GM21576 (cell line): ENCODE results near the gene PLAAT3.
"Not testable (repeated sequence)": the region's sequence is repeated elsewhere in the genome, so short reads cannot be mapped to it uniquely, and the experiment has no call there.

ENCODE experiments used
- ATAC-seq: cut with Tn5 transposase; IDR thresholded peaks from one replicate; pipeline ENCODE4 v1.9.1; 2021; ENCODE audit warnings: mild to moderate bottlenecking, moderate library complexity; ENCODE audit not compliant: unreplicated experiment

PLAAT3 gene

DNA sequence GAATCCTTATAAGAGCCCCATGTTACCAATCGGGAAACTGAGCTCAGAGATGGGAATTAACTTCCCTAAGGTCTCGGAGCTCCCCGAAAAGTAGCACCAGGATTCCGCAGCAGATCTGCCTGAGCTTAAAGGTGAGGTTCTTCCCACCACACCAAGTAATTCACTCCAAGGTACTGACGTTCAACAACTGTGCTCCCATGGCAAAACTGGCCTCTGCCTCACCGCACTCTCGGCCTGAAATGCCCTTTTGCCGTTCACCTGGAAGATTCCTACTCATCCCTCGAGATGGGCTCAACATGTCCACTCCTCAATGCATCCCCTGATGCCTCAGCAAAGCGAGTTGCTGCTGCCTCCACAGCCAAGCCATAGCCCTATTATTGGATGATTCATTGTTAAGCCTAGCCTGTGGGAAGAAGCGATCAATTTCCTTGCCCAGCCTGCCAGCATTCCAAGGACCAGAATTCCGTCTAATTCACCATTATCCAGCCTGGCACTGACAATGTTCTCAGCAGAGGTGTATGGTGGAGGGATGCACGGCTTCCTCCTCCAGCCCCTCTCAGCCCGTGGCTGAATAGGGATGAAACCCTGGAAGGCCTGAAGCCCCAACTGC is 4.2 kb downstream of the PLAAT3 start:
- no peak for ATAC-seq

GRCh38 chr11:63609536-63609935 is 4.7 kb downstream of the PLAAT3 start:
- no peak for ATAC-seq

GRCh38 chr11:63608353-63609345 is 5.6 kb downstream of the PLAAT3 start:
- no peak for ATAC-seq

- no peak for ATAC-seq
Observed at GRCh38 chr11:63603180-63603518, 11.1 kb downstream of the PLAAT3 start.

- ATAC-seq = not testable (repeated sequence)
Observed at GRCh38 chr11:63602290-63603179, 11.7 kb downstream of the PLAAT3 start.

GRCh38 chr11:63599211-63600122 is 14.8 kb downstream of the PLAAT3 start:
- no peak for ATAC-seq

DNA sequence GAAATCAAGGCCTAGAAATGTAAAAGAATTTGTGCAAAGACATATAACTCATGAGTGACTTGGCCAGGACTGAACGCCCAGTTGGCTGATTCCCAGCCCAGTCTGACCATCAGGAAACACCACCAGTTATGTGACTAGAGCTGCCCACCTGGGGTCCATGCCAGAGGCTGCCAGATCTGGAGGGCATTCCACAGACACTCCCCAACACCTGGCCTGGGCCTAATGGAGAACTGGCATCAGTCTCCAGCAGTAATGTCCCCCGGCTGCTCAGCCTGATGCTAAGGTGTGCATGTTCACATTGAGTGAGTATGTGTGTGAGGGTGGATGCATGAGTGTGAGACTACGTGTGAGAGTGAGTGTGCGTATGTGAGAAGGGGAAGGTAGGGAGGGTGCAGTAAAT is 15.7 kb downstream of the PLAAT3 start:
- ATAC-seq = no peak

- ATAC-seq = no peak
Observed at GRCh38 chr11:63595296-63595695, 18.9 kb downstream of the PLAAT3 start.

- ATAC-seq = no peak
Observed at GRCh38 chr11:63592975-63593395, 21.2 kb downstream of the PLAAT3 start.

GRCh38 chr11:63590024-63590788 is 24.0 kb downstream of the PLAAT3 start:
- ATAC-seq = no peak

GRCh38 chr11:63589000-63589399 is 25.2 kb downstream of the PLAAT3 start:
- ATAC-seq = no peak

- ATAC-seq = no peak
Observed at GRCh38 chr11:63586451-63587166, 27.6 kb downstream of the PLAAT3 start.

DNA sequence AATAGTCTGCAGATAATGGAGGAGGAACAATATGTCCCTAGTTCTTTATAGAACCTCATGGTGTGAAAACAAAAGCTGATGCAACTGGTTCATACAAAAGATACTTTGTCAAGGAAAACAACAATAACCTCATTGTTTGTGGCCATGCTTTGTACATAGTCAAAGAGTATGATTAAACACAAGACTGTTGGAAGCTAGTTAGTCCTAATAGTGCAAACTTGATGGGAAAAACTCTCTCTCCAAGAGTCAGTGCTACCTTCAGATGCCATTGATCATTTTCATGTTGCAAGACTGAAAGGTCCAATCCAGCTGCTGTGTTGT is 30.9 kb downstream of the PLAAT3 start:
- no peak for ATAC-seq

GRCh38 chr11:63581224-63581623 is 33.0 kb downstream of the PLAAT3 start:
- not testable (repeated sequence) for ATAC-seq

- ATAC-seq = not testable (repeated sequence)
Observed at GRCh38 chr11:63578882-63579281, 35.4 kb downstream of the PLAAT3 start.

DNA sequence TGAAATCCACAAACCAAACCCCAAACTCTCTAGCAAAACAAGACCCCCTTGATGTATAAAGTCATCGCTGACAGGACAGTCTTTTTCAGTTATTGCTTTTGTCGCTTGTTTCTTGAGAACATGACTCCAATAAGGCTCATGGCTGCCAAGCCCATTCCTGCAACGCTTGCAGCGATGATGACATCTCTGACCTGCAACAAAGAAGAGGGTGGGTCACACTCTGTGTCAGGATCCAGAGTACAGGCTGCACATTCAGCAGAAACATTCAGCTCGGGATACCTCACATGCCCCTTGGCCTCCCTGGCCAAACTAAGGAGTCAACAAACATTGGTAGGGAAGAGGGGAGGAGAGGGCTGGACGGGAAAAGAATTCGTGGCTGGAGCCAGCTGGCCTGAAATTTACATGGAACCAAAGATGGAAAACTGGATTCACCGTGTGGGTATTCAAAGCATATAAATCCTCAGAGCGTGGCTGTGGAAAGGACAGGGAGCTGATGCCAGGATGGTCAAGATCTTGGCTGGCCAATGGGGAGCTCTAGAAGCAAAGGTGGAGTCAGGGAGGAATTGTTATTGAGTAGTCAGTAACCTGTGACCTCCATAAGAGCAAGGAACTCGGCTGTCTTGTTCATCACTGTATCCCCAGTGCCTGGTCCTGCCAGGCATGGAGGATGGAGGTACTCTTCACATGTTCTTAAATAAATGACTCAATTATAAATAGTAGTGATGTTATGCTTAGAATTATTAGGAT is 39.2 kb downstream of the PLAAT3 start:
- ATAC-seq = no peak

DNA sequence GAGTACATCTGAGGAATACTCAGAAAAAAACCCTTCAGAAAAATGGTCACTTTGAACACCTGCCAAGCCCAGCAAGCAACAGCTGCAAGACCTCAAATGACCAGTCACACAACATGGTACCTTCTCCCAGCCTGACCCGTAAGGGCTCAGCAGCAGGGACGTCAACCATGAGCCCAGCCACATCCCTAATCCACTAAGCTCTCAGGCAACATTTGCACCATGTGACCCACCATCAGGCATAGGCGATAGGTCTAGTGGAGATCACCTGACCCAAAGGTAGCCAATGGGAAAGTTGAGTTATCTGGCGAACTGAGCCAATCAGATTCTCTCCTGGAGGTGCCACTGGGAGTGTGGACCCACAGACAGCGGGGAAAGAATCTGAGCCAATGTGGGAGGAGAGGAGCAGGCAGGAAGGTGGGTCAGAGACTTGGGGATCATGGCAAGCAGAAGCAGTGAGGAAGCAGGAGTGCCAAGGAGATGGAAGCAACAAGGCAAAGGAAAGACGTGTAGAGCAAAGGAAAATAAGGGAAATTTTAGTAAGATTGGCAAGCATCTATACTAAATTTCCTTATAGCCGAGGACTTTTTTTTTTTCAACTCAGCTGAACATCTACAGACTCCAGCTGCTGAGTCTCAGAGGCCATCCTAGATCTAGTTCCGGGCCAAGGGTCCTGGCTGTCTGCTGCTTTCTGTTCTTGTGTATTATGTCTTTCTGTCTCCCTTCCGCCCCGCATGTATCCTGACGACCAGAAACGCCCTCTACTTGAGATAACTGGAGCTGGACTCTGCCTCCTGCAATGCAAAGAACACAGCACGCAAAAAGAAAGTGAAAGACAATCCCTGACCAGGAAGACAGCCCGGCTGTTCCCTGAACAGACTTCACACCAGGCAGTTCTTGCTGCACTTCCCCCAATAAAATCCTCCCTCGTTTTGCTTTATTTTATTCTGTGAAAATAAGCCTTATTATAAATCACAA is 40.1 kb downstream of the PLAAT3 start:
- ATAC-seq = no peak
